GM19372 (cell line): ENCODE measurements around the gene CTAGE1.
"Not testable (repeated sequence)": the region's sequence is repeated elsewhere in the genome, so short reads cannot be mapped to it uniquely, and the experiment has no call there.

Experiments
- ATAC-seq: cut with Tn5 transposase; IDR thresholded peaks from one replicate; pipeline ENCODE4 v1.9.1; 2021; ENCODE audit warnings: mild to moderate bottlenecking, low read depth, moderate library complexity; ENCODE audit not compliant: unreplicated experiment

The CTAGE1 gene

GRCh38 chr18:22398464-22398863, 19.3 kb downstream of the CTAGE1 start:
- ATAC-seq, result no peak

- no peak for ATAC-seq
Observed at GRCh38 chr18:22394428-22394827, 23.3 kb downstream of the CTAGE1 start.

- ATAC-seq, result not testable (repeated sequence)
Observed at GRCh38 chr18:22393164-22393563, 24.6 kb downstream of the CTAGE1 start.

GRCh38 chr18:22391407-22392345, 26.0 kb downstream of the CTAGE1 start:
- no peak for ATAC-seq

- no peak for ATAC-seq
Observed at GRCh38 chr18:22387787-22388186, 29.9 kb downstream of the CTAGE1 start.

- no peak for ATAC-seq
Observed at GRCh38 chr18:22387364-22387763, 30.4 kb downstream of the CTAGE1 start.

- ATAC-seq, result no peak
Observed at GRCh38 chr18:22385718-22386117, 32.0 kb downstream of the CTAGE1 start.

- ATAC-seq, result no peak
Observed at GRCh38 chr18:22378672-22379282, 38.9 kb downstream of the CTAGE1 start.

GRCh38 chr18:22377769-22378168, 39.9 kb downstream of the CTAGE1 start:
- no peak for ATAC-seq

GRCh38 chr18:22370414-22370813, 47.3 kb downstream of the CTAGE1 start:
- no peak for ATAC-seq

- ATAC-seq, result no peak
Observed at GRCh38 chr18:22368021-22368420, 49.7 kb downstream of the CTAGE1 start.

- ATAC-seq, result no peak
Observed at GRCh38 chr18:22367303-22367702, 50.4 kb downstream of the CTAGE1 start.

GRCh38 chr18:22363867-22364463, 53.8 kb downstream of the CTAGE1 start:
- no peak for ATAC-seq
